DND-41 (cell line): ENCODE data around the gene STAMBPL1.

Experiments used
- EZH2 ChIP-seq: IDR thresholded peaks from 3 replicates; pipeline ENCODE4 v1.6.1; 2012; ENCODE audit warnings: borderline replicate concordance, low read depth, mild to moderate bottlenecking, moderate library complexity, low read length, inconsistent platforms; ENCODE audit not compliant: severe bottlenecking
- TF ChIP-seq, protein P1 (sequence below): IDR thresholded peaks from 2 replicates; pipeline ENCODE4 v1.5.1; 2012; ENCODE audit warnings: borderline replicate concordance, low read length, moderate library complexity, mild to moderate bottlenecking; ENCODE audit not compliant: poor library complexity, severe bottlenecking; ENCODE audit errors: extremely low read depth

DNA sequence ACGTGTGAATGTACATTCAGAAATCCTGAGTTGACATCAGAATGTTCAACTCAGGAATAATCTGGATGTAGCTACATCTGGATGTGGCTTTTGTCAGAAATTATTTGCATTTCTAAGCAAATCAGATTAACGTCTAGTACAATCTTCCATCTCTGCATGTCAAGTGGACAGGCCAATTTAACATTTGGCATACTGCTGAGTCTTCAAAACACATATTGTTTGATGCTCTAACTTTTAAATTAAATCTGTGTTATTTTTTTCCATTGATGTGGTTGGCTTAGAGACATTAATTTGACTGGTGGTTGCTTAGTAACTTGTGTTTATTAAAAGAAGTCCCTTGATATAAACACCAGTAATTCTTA is 3.4 kb downstream of the STAMBPL1 start:
- TF ChIP-seq, protein P1, sequence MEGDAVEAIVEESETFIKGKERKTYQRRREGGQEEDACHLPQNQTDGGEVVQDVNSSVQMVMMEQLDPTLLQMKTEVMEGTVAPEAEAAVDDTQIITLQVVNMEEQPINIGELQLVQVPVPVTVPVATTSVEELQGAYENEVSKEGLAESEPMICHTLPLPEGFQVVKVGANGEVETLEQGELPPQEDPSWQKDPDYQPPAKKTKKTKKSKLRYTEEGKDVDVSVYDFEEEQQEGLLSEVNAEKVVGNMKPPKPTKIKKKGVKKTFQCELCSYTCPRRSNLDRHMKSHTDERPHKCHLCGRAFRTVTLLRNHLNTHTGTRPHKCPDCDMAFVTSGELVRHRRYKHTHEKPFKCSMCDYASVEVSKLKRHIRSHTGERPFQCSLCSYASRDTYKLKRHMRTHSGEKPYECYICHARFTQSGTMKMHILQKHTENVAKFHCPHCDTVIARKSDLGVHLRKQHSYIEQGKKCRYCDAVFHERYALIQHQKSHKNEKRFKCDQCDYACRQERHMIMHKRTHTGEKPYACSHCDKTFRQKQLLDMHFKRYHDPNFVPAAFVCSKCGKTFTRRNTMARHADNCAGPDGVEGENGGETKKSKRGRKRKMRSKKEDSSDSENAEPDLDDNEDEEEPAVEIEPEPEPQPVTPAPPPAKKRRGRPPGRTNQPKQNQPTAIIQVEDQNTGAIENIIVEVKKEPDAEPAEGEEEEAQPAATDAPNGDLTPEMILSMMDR, result no peak
- TF ChIP-seq EZH2, result no peak
